Activated naive CD4-positive, alpha-beta T cell treated with Interleukin-2 at 50 U/mL for 16 hours (primary cell): ENCODE data around the gene DAP3.
"Not testable (repeated sequence)": the region's sequence is repeated elsewhere in the genome, so short reads cannot be mapped to it uniquely, and the experiment has no call there.

Source experiments
- DNase-seq: peaks from one replicate; pipeline ENCODE4 v3.0.0-alpha.2; 2020

DAP3 gene

GRCh38 chr1:155689081-155689607, at the start of gene DAP3:
Gene DAP3 (plus strand): TSS chr1:155689091. CDS start chr1:155709780, 20,689 bp downstream.
- DNase-seq = not testable (repeated sequence)

GRCh38 chr1:155640367-155640766, 48.5 kb upstream of the DAP3 start:
- no peak for DNase-seq

GRCh38 chr1:155642559-155643180, 46.2 kb upstream of the DAP3 start:
- not testable (repeated sequence) for DNase-seq

- DNase-seq = no peak
These were observed 45.7 kb upstream of the DAP3 start for GRCh38 chr1:155643230-155643629.

- DNase-seq = no peak
These were observed 43.8 kb upstream of the DAP3 start for GRCh38 chr1:155645034-155645598.

GRCh38 chr1:155645648-155646047, 43.2 kb upstream of the DAP3 start:
- no peak for DNase-seq

- DNase-seq = no peak
These were observed 42.6 kb upstream of the DAP3 start for GRCh38 chr1:155646307-155646706.

GRCh38 chr1:155648207-155649147, 40.4 kb upstream of the DAP3 start:
- DNase-seq = no peak

GRCh38 chr1:155649676-155650075, 39.2 kb upstream of the DAP3 start:
- DNase-seq = no peak

- DNase-seq = no peak
These were observed 38.6 kb upstream of the DAP3 start for GRCh38 chr1:155650231-155650757.

GRCh38 chr1:155651861-155652661, 36.8 kb upstream of the DAP3 start:
- no peak for DNase-seq

GRCh38 chr1:155652951-155653350, 35.9 kb upstream of the DAP3 start:
- DNase-seq = no peak

GRCh38 chr1:155657463-155657862, 31.4 kb upstream of the DAP3 start:
- DNase-seq = no peak

- DNase-seq = not testable (repeated sequence)
These were observed 27.7 kb upstream of the DAP3 start for GRCh38 chr1:155661239-155661638.

GRCh38 chr1:155669233-155670162, 19.4 kb upstream of the DAP3 start:
- no peak for DNase-seq

- no peak for DNase-seq
These were observed 17.1 kb upstream of the DAP3 start for GRCh38 chr1:155671750-155672149.

GRCh38 chr1:155673003-155673402, 15.9 kb upstream of the DAP3 start:
- no peak for DNase-seq

GRCh38 chr1:155678027-155678426, 10.9 kb upstream of the DAP3 start:
- DNase-seq = no peak

GRCh38 chr1:155678992-155679391, 9.9 kb upstream of the DAP3 start:
- not testable (repeated sequence) for DNase-seq

GRCh38 chr1:155680531-155680930, 8.4 kb upstream of the DAP3 start:
- DNase-seq = no peak

- no peak for DNase-seq
These were observed 7.1 kb upstream of the DAP3 start for GRCh38 chr1:155681776-155682175.
